ENCODE results near the gene DTX1.
A peak's percentile ranks its signal among the peaks of the same experiment; 100 is the strongest.

DTX1 gene

DNA sequence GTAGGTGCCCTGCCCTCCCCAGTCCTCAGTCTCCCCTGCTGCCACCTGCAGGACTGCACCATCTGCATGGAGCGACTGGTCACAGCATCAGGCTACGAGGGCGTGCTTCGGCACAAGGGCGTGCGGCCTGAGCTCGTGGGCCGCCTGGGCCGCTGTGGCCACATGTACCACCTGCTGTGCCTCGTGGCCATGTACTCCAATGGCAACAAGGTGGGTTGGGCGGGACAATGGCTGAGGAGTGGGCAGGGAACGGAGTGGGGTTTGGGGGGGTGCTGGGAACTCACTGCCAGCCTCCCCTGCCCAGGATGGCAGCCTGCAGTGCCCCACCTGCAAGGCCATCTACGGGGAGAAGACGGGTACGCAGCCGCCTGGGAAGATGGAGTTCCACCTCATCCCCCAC, 38.2 kb downstream of the DTX1 start:
- DNase-seq (ENCODE audit: low read depth): no peak

DNA sequence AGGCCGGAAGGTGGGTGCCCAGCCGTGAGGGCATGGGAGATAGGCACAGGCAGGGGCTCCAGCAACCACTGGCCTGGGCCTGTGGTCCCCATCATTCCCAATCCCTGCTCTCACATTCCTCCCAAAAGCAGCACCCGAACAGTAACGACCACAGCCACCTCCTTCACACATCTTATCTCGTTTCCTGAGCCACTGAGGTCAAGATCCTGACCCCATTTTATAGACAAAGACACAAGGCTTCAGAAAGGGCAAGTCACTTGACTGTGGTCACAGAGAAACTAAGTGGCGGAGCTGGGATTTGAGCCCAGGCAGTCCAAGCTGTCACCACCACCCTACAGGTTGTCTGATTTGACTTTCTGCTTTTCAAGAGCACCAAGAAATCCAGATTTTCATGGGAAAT, 38.9 kb downstream of the DTX1 start:
- DNase-seq (ENCODE audit: low read depth): no peak

DNA sequence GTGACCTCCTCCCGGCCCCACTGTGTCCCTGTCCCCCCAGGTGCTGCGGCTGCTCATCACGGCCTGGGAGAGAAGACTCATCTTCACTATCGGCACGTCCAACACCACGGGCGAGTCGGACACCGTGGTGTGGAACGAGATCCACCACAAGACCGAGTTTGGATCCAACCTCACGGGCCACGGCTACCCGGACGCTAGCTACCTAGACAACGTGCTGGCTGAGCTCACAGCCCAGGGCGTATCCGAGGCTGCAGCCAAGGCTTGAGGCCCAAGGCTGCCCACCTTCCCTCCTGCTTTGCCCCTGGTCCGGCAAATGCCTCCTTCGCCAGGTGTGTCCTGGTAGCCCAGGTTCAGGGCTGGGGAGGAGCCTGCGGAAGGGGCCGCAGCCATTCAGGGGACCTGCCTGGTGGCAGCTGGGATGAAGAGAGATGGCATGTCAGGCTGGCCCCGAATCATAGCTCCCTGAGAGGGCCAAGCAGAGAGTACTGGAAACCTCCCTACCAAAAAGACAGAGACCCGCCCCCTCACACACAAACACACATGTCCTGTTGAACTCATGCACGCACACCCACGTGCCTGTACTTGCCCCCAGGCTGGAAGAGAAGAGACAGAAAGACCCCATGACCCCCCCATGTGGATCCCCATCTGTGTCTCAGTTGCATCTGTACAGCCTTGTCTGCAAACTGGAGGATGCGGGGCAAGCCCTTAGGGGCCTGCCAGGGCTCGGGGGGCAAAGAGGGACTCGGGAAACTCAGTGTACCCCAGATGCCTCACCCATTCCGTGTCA, 40.3 kb downstream of the DTX1 start:
- DNase-seq (ENCODE audit: low read depth): no peak

DNA sequence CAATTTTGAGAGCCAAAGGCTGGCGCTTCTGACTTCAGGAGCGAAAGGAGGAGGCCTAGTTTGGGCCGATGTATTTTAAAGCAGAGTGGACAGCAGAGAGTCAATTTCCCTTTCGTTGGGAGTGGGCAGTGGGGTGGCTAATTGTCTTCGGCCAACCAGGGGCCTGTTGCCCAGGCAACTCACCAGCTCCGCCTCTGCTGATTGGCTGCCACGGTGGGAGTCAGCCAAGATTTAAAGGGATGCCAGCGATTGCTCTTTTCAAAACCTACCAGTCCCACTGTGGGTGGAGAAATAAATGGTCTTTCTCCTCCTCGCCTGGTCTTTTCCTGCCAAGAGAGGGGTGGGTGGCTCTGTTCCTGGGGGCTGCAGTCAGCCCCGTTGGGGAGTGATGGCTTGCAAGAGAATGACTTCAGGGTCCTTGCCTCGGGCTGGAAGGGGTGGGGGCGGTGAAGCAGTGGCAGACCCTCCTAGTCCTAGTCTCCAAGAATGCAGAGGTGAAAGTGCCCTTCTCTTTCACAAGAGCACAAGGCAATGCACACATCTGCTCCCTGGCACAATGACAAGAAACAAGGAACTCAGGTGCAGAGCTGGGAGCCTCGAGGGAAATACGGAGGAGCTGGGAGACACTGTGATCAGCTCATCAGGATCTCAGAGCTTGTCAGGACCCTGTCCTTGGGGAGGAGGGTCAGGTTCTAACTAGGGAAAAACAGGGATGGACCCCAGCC, 41.3 kb downstream of the DTX1 start:
- DNase-seq (ENCODE audit: low read depth): no peak

DNA sequence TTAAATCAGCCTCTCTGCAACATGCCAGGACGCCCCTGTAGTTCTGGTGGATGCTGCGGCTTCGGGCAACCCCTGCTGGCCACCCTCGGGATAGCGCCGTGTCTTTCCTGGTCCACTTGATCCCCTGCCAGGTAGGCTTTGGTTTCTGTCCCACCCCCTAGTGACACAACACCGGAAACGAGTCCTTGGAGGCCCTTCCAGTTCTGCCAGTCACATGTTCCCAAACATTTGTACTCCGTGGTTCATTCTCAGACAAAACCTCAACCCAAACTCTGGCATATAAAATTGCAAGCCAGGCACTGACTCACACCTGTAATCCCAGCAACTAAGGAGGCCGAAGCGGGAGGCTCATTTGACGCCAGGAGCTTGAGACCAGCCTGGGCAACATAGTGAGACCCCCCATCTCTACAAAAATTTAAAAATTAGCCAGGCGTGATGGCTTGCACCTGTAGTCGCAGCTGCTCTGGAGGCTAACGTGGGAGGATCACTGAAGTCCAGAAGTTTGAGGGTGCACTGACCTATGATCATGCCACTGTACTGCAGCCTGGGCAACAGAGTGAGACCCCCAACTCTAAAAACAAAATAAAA, 42.0 kb downstream of the DTX1 start:
- DNase-seq (ENCODE audit: low read depth): peak; percentile 51

DNA sequence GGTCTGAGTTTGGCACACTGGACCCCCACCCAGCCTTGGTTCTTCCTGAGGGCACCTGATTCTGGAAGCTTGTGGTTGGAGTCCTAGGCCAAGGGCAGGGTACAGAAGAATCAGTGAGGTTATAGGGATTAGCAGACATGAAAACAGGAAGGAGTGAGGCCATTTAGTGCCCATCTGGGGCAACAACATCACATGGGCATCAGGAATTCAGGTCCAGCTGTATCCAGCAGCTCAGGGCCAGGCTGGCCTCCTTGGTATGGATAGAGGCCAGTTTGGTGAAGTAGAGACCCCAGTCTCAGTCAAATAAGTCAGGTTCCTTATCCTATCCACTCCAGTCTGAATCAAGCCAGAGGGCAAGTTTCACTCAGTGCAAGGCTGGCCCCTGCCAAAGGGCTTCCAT, 42.8 kb downstream of the DTX1 start:
- DNase-seq (ENCODE audit: low read depth): no peak

DNA sequence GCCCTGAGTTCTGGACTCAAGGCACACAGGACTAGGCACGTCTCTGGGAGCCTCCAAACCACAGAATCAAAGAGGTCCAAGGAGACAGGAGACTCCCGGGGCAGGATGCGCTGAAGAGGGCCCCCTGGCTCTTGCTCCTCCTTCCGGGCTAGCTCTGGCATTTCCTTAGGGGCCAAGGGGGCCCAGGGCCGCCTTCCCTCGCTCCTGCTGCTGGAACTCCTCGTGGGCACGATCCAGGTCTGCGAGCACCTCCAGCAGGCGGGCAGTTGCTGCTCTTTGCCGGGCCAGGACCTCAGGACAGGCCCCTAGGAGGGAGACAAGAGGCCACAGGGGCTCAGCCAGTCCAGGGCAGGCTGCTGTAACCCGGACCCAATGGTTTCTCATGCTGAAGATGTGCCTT, 43.2 kb downstream of the DTX1 start:
- no peak for DNase-seq (ENCODE audit: low read depth)

DNA sequence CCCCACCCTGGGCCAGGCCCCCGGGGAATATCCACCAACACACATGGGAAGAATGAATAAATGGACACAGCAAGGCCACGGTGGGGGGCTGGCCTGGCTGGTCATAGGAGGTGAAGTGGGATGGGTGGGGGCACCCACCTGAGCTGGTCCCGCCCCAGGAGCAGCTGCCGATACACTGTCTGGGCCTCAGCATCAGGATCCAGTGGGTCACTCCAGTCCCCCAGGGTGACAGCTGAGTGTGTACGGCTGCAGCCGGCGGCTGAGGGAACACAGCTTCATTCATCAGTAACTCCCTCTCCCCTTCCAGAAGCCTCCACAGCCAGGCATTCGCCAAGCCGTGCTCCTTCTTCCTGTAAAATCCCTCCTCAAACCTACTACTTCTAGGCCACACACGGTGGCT, 45.2 kb downstream of the DTX1 start:
- no peak for DNase-seq (ENCODE audit: low read depth)

DNA sequence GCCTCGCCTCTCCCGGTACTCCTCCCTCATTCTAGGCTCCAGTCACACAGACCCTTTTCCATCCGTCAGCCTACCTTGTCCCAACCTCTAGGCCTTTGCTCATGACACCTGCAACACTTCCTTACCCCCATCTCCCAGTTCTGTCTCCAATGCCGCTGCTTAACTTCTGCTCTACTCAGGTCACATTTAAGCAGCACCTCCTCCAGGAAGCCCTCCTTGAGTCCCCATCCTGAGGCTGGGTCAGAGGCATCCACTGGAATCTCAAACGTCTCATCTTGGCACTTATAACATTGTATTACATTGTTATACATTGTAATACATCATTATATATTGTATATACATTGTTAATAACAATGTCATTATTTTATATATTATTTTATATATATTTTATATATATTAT, 46.3 kb downstream of the DTX1 start:
- DNase-seq (ENCODE audit: low read depth): no peak

DNA sequence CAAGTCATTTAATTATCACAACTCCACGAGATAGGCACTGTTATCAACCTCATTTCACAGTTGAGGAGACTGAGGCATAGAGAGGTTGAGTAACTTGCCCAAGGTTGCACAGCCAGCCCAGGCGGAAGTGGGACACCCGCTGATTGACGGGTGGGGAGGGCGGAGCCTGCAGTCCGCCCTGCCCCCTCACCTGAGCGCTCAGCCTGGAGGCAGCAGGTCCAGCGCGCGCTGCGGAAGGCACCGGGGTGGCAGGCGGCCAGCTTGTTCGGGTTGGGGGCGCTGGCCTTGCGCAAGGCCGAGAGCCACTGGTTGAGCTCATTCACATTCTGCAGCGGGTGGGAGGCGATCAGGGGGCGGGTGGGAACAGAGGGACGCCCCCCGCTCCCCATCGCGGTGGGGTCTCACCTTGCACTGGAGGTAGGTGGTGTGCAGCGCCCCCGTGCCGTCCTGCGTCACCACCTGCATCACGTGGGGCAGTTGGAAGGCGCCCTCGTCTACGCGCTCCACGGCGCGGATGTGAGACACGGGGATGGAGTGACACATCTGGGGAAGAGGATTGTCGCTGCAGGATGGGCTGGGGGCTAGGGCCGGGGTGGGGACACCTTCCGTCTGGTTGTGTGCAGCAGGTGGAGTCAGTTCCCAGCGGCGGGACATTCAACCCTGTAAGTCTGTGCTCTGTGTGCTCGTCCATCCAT, 47.4 kb downstream of the DTX1 start:
- DNase-seq (ENCODE audit: low read depth): no peak

DNA sequence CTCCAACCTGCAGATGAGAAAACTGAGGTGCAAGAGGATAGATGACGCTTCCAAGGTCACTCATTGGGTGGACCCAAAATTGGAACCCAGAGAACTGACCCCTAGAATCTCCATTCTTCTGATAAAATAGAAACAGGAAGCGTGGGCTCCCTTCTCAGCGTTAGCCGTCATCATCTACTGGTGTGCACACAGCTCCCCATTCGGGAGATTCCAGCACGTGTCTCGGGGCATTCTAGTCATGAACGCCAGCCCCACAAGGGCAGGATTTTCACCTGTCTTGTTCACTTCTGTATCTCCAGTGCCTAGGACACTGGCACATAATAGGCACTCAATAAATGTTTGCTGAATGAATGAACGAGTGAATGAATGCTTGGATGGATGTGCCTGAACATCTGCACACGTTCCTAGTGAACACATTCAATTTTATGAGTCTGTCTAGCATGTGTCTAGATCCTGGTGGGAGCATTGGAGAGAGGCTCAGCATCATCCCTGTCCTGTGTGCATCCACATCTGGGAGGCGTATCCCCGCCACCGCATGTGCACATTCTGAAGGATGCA, 48.5 kb downstream of the DTX1 start:
- no peak for DNase-seq (ENCODE audit: low read depth)

DNA sequence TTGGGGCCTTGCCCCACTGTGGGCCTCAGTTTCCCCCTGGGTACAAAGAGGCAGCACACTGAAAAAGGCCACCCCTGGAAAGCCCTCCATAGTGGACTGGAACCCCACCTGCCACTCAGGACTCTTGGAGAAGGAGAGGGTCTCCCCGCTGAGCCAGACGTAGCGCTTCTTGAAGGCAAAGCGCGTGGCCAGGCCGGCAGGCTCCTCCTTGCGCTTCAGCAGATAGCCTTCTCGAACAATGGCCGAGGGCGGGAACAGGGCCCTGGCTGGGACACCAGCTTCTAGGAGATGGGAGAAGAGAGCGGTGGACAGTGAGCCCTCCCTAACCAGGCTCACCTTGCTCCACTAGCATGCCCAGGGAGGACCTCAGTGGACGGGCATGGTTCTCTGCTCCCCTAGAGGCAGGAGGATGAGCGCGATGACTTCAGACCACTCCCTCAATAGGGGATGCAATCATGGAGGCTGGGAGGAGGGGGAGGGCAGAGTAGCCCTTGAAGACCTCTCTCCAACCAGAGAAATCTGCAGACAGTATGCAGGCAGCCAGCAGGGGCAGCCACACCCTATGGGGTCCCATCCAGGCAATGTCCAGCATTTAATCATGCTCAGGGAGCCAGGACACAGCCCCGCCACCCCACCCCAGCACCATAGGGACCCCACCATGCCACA, 49.2 kb downstream of the DTX1 start:
- no peak for DNase-seq (ENCODE audit: low read depth)

DNA sequence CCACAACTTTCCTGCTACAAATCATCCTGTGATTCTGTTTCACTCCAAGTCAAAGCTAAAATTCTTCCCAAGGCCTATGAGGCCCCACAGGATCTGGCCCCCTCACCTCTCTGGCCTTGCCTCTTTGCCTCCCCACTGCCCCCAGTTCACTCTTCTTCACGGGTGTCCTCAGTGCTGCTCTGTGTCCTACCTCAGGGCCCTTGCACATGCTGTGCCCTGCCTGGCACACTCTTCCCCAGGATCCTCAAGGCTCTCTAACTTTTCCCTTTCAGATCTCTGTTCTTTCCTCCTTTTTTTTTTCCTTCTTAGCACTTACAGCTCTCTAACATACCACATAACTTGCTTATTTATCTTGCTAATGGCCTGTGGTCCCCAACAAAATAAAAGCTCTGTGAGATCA, 49.8 kb downstream of the DTX1 start:
- DNase-seq (ENCODE audit: low read depth): no peak

DNA sequence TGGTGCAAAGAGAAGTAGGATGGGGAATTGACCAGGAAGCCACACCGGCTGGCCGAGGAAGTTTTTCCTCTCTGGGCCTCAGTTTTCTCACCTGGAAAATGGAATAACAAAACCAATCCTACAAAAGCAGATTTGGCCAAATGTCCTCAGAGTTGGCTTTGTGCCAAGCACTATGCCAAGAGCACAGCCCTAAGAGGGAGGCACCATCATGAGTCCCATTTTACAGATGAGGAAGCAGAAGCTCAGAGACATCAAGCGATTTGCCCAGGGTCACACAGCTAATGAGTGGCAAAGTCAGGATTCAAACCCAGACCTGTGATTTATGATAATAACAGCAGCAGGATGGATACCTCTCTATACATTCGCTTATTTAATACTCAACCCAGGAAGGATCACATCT, 51.8 kb downstream of the DTX1 start:
- DNase-seq (ENCODE audit: low read depth): no peak

DNA sequence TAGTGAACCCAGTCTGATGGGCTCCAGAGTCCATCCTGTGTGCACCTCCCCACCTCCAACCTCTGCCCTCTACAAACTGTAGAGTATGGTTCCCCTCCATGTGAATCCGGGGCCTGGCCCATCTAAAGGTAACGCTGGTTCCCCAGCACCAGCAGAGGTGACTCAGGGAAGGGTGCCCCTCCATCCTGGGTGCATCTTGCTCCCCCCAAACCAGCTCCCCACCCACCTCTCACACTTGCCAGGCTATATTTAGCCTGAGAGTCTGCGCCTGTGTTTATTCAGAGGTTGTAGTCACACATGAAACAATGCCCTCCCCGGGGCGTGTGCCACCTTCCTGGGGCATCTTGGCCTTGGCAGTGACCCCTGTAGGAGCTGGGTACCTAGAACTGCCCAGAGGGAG, 52.8 kb downstream of the DTX1 start:
- DNase-seq (ENCODE audit: low read depth): no peak

DNA sequence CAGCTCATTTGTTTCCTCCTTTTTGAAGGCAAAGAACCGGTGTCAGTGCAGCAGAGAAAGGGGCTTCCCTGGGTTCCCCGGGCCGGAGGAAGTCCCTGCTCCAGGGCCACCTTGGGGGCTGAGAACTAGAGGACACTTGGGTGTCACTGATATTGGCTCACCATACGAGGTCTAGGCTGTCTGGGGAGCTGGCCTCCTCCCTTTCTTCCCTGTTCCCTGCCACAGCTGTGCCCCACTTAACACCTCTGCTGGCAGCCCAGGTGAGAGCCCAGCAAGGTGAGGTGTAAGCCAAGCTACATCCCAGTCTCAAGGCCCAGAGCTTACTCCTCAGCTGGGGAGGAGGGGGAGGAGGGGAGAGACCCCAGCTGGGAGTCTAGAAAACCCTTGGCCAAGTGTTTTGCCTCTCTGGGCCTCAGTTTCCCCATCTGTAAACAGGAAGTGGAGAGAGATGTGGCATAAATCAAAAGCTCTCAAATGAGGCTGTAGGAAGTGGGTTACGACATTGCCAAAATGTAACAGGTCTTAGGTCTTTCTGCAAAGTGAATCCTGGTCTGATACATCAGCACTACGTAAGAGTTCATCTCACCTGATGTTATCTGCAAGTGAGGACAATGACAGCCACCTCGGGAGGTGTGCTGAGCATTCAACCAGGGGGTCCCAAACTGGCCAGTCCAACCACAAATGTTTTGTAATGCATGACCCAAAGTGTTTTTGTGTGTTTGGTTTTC, 53.5 kb downstream of the DTX1 start:
- no peak for DNase-seq (ENCODE audit: low read depth)

DNA sequence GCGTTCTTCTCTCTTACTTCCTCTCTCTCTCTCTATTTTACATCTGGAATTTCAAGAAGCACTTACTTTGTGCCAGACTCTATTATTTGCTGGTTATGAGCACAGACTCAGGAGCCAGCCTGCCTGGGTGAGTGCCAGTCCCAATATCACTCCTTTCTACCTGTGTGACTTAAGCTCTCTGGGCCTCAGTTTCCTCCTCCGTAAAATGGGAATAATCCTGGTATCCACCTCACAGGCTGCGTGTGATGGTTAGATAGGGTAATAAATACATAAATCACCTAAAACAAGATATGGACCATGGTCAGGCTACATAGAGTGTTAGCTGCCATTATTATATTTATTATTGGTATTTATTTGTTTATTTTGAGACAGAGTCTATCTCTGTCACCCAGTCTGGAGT, 54.7 kb downstream of the DTX1 start:
- DNase-seq (ENCODE audit: low read depth): no peak

DNA sequence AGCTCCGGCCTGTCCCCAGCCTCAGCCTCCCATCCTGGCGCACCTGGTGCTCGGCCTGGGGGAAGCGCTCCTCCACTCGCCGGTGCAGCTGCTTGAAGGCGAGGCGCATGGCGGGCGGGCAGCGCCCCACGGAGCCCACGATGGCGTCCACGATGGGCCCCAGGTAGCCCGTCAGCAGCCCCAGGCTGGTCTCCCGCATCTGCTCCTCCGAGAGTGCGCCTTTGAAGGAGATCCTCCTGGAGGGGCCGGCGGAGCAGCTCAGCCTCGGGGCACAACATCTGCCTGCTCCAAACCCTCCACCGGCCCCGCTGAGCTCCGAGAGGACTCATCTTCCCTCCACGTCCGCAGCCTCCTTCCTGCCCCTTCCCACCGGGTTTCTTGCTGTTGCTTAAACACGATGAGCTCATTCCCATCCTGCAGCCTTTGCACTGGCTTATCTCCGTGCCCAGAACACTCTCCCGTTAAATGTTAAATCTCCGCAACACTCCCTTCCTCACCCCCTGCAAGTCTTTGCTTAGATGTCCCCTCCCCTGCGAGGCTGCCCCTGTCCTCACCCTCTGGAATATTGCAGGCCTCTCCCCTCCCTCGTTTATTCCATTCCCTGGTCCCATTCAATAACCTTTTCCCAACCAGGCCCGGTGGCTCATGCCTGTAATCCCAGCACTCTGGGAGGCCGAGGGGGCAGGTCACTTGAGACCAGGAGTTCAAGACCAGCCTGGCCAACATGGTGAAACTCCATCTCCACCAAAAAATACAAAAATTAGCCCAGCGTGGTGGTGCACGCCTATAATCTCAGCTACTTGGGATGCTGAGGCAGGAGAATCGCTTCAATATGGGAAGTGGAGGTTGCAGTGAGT, 55.7 kb downstream of the DTX1 start:
- DNase-seq (ENCODE audit: low read depth): no peak

DNA sequence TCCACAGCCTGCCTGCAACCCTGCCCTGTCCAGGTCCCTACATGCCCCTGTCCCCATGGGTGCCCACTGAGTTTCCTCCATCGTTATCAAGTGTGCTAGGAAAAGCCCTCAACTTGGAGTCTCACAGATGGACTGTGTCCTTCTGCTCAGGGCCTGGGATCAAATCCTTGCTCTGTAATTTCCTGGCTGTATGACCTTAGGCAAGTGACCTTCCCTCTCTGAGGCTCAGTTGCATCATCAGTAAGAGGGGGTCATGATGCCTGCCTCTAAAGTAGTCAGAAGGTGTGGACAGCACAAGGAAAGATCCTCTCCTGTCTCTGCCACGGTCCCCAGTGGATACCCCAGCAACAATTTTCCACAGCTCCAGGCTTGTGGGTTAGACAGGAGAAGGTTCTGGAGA, 56.9 kb downstream of the DTX1 start:
- DNase-seq (ENCODE audit: low read depth): no peak

DNA sequence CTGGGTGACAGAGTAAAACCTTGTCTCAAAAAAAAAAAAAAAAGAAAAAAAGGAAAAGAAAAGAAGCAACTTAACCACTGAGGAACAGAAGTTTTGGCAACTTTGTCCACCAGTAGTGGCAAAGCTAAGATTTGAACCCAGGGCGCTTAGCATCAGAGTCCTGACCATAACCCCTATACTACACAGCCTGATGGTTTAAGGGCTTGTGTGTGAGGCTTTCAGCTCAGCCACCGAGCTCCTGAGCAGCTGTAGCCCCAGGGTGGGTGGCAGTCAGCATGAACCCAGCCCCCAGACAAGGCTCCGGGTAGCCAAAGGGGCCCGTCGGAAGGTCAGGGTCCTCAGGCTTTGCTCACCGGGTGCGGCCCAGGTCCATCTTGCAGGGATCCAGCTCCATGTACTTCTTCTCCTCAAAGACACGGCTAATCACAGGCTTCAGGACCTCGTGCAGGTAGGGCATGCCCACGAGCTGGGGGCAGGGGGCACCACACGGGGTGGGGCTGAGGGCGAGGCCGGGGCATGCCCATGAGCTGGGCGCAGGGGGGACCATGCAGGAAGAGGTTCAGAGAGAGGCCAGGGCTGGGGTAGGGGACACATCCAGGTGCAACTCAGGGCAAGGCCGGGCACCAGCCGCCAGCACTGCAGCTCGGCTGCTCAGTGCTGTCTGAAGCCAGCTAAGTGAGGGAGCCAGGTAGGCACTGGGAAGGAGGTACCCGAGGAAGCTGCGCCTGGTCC, 58.1 kb downstream of the DTX1 start:
- no peak for DNase-seq (ENCODE audit: low read depth)
